ENCODE results near the gene RABGEF1.
"Not testable (repeated sequence)": the region's sequence is repeated elsewhere in the genome, so short reads cannot be mapped to it uniquely, and the experiment has no call there.

DNA sequence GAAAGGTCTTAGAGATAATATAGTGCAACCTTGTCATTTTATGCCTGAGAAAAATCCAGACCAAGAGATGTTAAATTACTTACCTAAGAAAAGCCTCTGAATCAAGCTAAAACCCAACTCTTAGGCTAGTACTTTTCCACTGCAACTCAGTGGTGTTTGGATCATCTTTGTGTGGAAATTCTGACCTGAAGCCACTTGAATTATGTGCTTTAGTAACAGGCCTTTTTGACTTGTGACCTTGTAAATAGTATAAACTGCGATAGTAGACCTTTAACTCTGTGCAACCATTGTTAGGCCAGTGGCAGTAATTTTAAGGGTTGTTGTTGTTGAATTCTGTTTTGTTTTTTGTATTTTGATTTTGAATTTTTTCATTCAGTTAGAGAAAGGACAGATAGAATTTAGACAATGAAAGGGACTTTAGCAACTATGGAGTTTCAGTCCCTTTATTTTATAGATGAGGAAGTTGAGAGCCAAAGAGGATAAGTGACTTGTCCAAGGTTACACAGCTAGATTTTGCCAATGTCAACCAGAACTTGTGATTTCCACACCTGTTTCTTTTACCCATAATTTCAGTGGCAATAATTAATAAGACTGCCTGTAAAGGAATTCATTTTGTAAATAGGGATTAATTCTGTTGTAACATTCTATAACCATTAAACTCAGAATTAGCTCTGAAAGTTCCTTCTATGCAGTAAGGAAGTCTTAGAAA is 43.5 kb downstream of the RABGEF1 start:
- not testable (repeated sequence) for TF ChIP-seq CTCF (conservative IDR thresholded peaks at IDR 0.05); EZH2 (IDR thresholded peaks at IDR 0.05; ENCODE audit: low read depth)

All from PC-9 (cell line).